ENCODE measurements around the gene PRDM16.

- TF ChIP-seq CTCF (IDR thresholded peaks at IDR 0.05) (no peak), ATF6 (CRISPR knock-in tag; IDR thresholded peaks at IDR 0.05) (no peak), NR3C1 (CRISPR knock-in tag; conservative IDR thresholded peaks at IDR 0.05; ENCODE audit: low read depth) (no peak), TEAD4 (CRISPR knock-in tag; IDR thresholded peaks at IDR 0.05) (no peak), SOX15 (CRISPR knock-in tag; IDR thresholded peaks at IDR 0.05) (no peak), ATF3 (CRISPR knock-in tag; conservative IDR thresholded peaks at IDR 0.05) (no peak), AFF4 (CRISPR knock-in tag; IDR thresholded peaks at IDR 0.05; ENCODE audit: borderline replicate concordance) (no peak), ZNF121 (CRISPR knock-in tag; IDR thresholded peaks at IDR 0.05) (no peak), ATF1 (CRISPR knock-in tag; IDR thresholded peaks at IDR 0.05) (no peak)
Observed at GRCh38 chr1:3312310-3312897, 243.4 kb downstream of the PRDM16 start.
